ENCODE measurements around the gene TGM5.

- TF ChIP-seq POLR2A (IDR thresholded peaks at IDR 0.05; ENCODE audit: low read depth, low read length) = no peak
- no peak for TF ChIP-seq TAF1 (IDR thresholded peaks at IDR 0.05; ENCODE audit: low read depth, low read length)
- no peak for TF ChIP-seq POLR2AphosphoS5 (IDR thresholded peaks at IDR 0.05; ENCODE audit: low read depth, low read length)
- no peak for TF ChIP-seq POU2F2 (IDR thresholded peaks at IDR 0.05; ENCODE audit: low read depth, low read length)
These were observed 12.8 kb upstream of the TGM5 start for GRCh38 chr15:43279496-43279895.

Data from GM12891 (cell line).